HG03045 (cell line): Measurements from ENCODE around the gene CUL7.
"Not testable (repeated sequence)": the region's sequence is repeated elsewhere in the genome, so short reads cannot be mapped to it uniquely, and the experiment has no call there.

ENCODE experiments used
- ATAC-seq: cut with Tn5 transposase; IDR thresholded peaks from one replicate; pipeline ENCODE4 v1.9.1; 2021; ENCODE audit warnings: mild to moderate bottlenecking, moderate library complexity; ENCODE audit not compliant: unreplicated experiment

The CUL7 gene

GRCh38 chr6:43019152-43019551 is 34.5 kb downstream of the CUL7 start:
- ATAC-seq = no peak

GRCh38 chr6:43016943-43017334 is 36.7 kb downstream of the CUL7 start:
- ATAC-seq = no peak

- ATAC-seq = no peak
Measured at GRCh38 chr6:43016176-43016942, 37.3 kb downstream of the CUL7 start.

- no peak for ATAC-seq
Measured at GRCh38 chr6:43014434-43014909, 39.2 kb downstream of the CUL7 start.

- ATAC-seq = peak; percentile 89
Measured at GRCh38 chr6:43013843-43014433, 39.7 kb downstream of the CUL7 start, which contains the start of the genes KLHDC3 and MEA1. Gene KLHDC3 (plus strand): TSS chr6:43014249. CDS start chr6:43017193, 2,944 bp downstream. Gene MEA1 (minus strand): TSS chr6:43013946. CDS start chr6:43013813, 133 bp downstream.

GRCh38 chr6:43013097-43013842 is 40.4 kb downstream of the CUL7 start:
- no peak for ATAC-seq

GRCh38 chr6:43012364-43012763 is 41.3 kb downstream of the CUL7 start:
- no peak for ATAC-seq

GRCh38 chr6:43011207-43011606 is 42.4 kb downstream of the CUL7 start:
- ATAC-seq = no peak

- ATAC-seq = no peak
Measured at GRCh38 chr6:43009124-43009523, 44.5 kb downstream of the CUL7 start.

GRCh38 chr6:43007126-43007525 is 46.5 kb downstream of the CUL7 start:
- ATAC-seq = no peak

- ATAC-seq = no peak
Measured at GRCh38 chr6:43006251-43006650, 47.4 kb downstream of the CUL7 start.

GRCh38 chr6:43005844-43006243 is 47.8 kb downstream of the CUL7 start:
- no peak for ATAC-seq

GRCh38 chr6:43001843-43002242 is 51.8 kb downstream of the CUL7 start:
- ATAC-seq = no peak

- not testable (repeated sequence) for ATAC-seq
Measured at GRCh38 chr6:42998205-42998604, 55.4 kb downstream of the CUL7 start.

- ATAC-seq = no peak
Measured at GRCh38 chr6:42996513-42996912, 57.1 kb downstream of the CUL7 start.

- ATAC-seq = no peak
Measured at GRCh38 chr6:42993445-42993844, 60.2 kb downstream of the CUL7 start.

GRCh38 chr6:42989923-42990322 is 63.7 kb downstream of the CUL7 start:
- no peak for ATAC-seq

- no peak for ATAC-seq
Measured at GRCh38 chr6:42988486-42989020, 65.1 kb downstream of the CUL7 start.
